ENCODE results near the gene FUT8.

FUT8 gene

GRCh38 chr14:65500075-65500474, 87.5 kb downstream of the FUT8 start:
- no peak overlapping the region for H3K4me3 ChIP-seq (ENCODE audit: low read depth in 1 of 2, low read length in 2 of 2)
- no peak for TF ChIP-seq CTCF (IDR thresholded peaks at IDR 0.05; ENCODE audit: borderline replicate concordance, extremely low read depth, low read length, poor library complexity, severe bottlenecking)
- TF ChIP-seq EZH2 (IDR thresholded peaks at IDR 0.05; ENCODE audit: borderline replicate concordance, low read depth, low read length, severe bottlenecking) = no peak
- no peak overlapping the region for H3K27ac ChIP-seq (ENCODE audit: low read length)
- H3K36me3 ChIP-seq (ENCODE audit: insufficient read depth, low read length) = peaks cover 2% of the 10 kb centered on the region; the same call in 1 of the 2 replicates
- H3K27me3 ChIP-seq (ENCODE audit: insufficient read depth, low read length, poor library complexity) = no peaks in the 10 kb centered on the region
- ATAC-seq (ENCODE audit: insufficient read depth, low read depth) (no peak), DNase-seq (no peak)
- no peak overlapping the region for H2AFZ ChIP-seq (ENCODE audit: low read depth, low read length)
- peaks cover 14% of the 10 kb centered on the region; the same call in 1 of the 2 replicates for H4K20me1 ChIP-seq (ENCODE audit: insufficient read depth, low read length)
- no peaks in the 10 kb centered on the region for H3K9me3 ChIP-seq (ENCODE audit: insufficient read depth, low read length, severe bottlenecking)
- H3K4me1 ChIP-seq (ENCODE audit: insufficient read depth, low read length) = no peaks in the 10 kb centered on the region
- peaks cover 90% of the 10 kb centered on the region for H3K79me2 ChIP-seq (ENCODE audit: insufficient read depth, low read length)
- H3K4me2 ChIP-seq (ENCODE audit: insufficient read depth, low read length) = no peak overlapping the region
- no peak overlapping the region for H3K9ac ChIP-seq (ENCODE audit: low read depth, low read length)

- H3K79me2 ChIP-seq (ENCODE audit: insufficient read depth, low read length) = peaks cover 88% of the 10 kb centered on the region
These were observed 88.8 kb downstream of the FUT8 start for GRCh38 chr14:65501328-65501727.

GRCh38 chr14:65502676-65503124, 90.2 kb downstream of the FUT8 start:
- no peaks in the 10 kb centered on the region for H3K4me1 ChIP-seq (ENCODE audit: insufficient read depth, low read length)
- peaks cover 90% of the 10 kb centered on the region for H3K79me2 ChIP-seq (ENCODE audit: insufficient read depth, low read length)
- H4K20me1 ChIP-seq (ENCODE audit: insufficient read depth, low read length) = peaks cover 9% of the 10 kb centered on the region; the same call in 1 of the 2 replicates
- DNase-seq = no peak
- no peaks in the 10 kb centered on the region for H3K27me3 ChIP-seq (ENCODE audit: insufficient read depth, low read length, poor library complexity)
- peaks cover 4% of the 10 kb centered on the region for H3K9me3 ChIP-seq (ENCODE audit: insufficient read depth, low read length, severe bottlenecking)
- H3K36me3 ChIP-seq (ENCODE audit: insufficient read depth, low read length) = peaks cover 7% of the 10 kb centered on the region; the same call in 1 of the 2 replicates
- H3K27ac ChIP-seq (ENCODE audit: low read length) = no peak overlapping the region
- H3K4me2 ChIP-seq (ENCODE audit: insufficient read depth, low read length) = no peak overlapping the region
- no peak overlapping the region for H3K9ac ChIP-seq (ENCODE audit: low read depth, low read length)
- no peak for ATAC-seq (ENCODE audit: insufficient read depth, low read depth)
- no peak overlapping the region for H2AFZ ChIP-seq (ENCODE audit: low read depth, low read length)
- TF ChIP-seq CTCF (IDR thresholded peaks at IDR 0.05; ENCODE audit: borderline replicate concordance, extremely low read depth, low read length, poor library complexity, severe bottlenecking) (no peak), EZH2 (IDR thresholded peaks at IDR 0.05; ENCODE audit: borderline replicate concordance, low read depth, low read length, severe bottlenecking) (no peak)
- H3K4me3 ChIP-seq (ENCODE audit: low read depth in 1 of 2, low read length in 2 of 2) = no peak overlapping the region

More at GRCh38 chr14:65501328-65501727, 88.8 kb downstream of the FUT8 start:
- DNase-seq (no peak), ATAC-seq (ENCODE audit: insufficient read depth, low read depth) (no peak)
- Histone ChIP-seq H3K4me2 (ENCODE audit: insufficient read depth, low read length) (no peak overlapping the region), H3K4me1 (ENCODE audit: insufficient read depth, low read length) (no peaks in the 10 kb centered on the region), H3K27me3 (ENCODE audit: insufficient read depth, low read length, poor library complexity) (no peaks in the 10 kb centered on the region), H3K4me3 (ENCODE audit: low read depth in 1 of 2, low read length in 2 of 2) (no peak overlapping the region), H3K27ac (ENCODE audit: low read length) (no peak overlapping the region), H3K9ac (ENCODE audit: low read depth, low read length) (no peak overlapping the region), H4K20me1 (ENCODE audit: insufficient read depth, low read length) (peaks cover 14% of the 10 kb centered on the region; the same call in 1 of the 2 replicates), H3K9me3 (ENCODE audit: insufficient read depth, low read length, severe bottlenecking) (no peaks in the 10 kb centered on the region), H2AFZ (ENCODE audit: low read depth, low read length) (no peak overlapping the region), H3K36me3 (ENCODE audit: insufficient read depth, low read length) (0 out of 2 replicates have a peak, but pooled peaks cover 2% of the 10 kb centered on the region)
- TF ChIP-seq EZH2 (IDR thresholded peaks at IDR 0.05; ENCODE audit: borderline replicate concordance, low read depth, low read length, severe bottlenecking) = no peak
- no peak for TF ChIP-seq CTCF (IDR thresholded peaks at IDR 0.05; ENCODE audit: borderline replicate concordance, extremely low read depth, low read length, poor library complexity, severe bottlenecking)

All from DND-41 (cell line).